HEK293T (cell line): ENCODE results near the gene PHAF1.

Experiments used
- CTCF ChIA-PET: fragments of 350-600 bp; formaldehyde crosslinking; extraction: SDS; loops from one replicate; lab custom pipeline; 2021; ENCODE audit warnings: antibody characterized with exemption, inconsistent platforms; lab: Yijun Ruan, JAX
- POLR2A ChIA-PET: fragments of 350-600 bp; formaldehyde crosslinking; extraction: SDS; loops from one replicate; lab custom pipeline; 2020; ENCODE audit warnings: antibody characterized with exemption, inconsistent platforms; lab: Yijun Ruan, JAX
- DNase-seq: peaks from one replicate; pipeline ENCODE4 v3.0.0; 2012; ENCODE audit warnings: mixed read lengths; ENCODE audit errors: extremely low spot score
- ARNT ChIP-seq: fragments of 450-650 bp; IDR thresholded peaks from 2 replicates; pipeline ENCODE4 v1.6.1; 2017; ENCODE audit warnings: mild to moderate bottlenecking
- BHLHE40 ChIP-seq: fragments of 450-650 bp; IDR thresholded peaks from 2 replicates; pipeline ENCODE4 v1.6.1; 2016; ENCODE audit warnings: mild to moderate bottlenecking, moderate library complexity, borderline replicate concordance
- CTBP1 ChIP-seq: fragments of 450-650 bp; IDR thresholded peaks from 2 replicates; pipeline ENCODE4 v1.6.1; 2016; ENCODE audit warnings: borderline replicate concordance
- ELF4 ChIP-seq: fragments of 450-650 bp; IDR thresholded peaks from 2 replicates; pipeline ENCODE4 v1.6.1; 2017; ENCODE audit warnings: antibody characterized with exemption
- FOXA1 ChIP-seq: fragments of 450-650 bp; IDR thresholded peaks from 2 replicates; pipeline ENCODE4 v1.6.1; 2016; ENCODE audit warnings: mild to moderate bottlenecking
- FOXK2 ChIP-seq: fragments of 450-650 bp; IDR thresholded peaks from 2 replicates; pipeline ENCODE4 v1.6.1; 2016; ENCODE audit warnings: mild to moderate bottlenecking
- FOXM1 ChIP-seq: fragments of 450-650 bp; IDR thresholded peaks from 2 replicates; pipeline ENCODE4 v1.6.1; 2017; ENCODE audit warnings: mild to moderate bottlenecking, borderline replicate concordance
- HDGF ChIP-seq: fragments of 450-650 bp; IDR thresholded peaks from 2 replicates; pipeline ENCODE4 v1.6.1; 2017; ENCODE audit warnings: antibody characterized with exemption, borderline replicate concordance
- L3MBTL2 ChIP-seq: fragments of 450-650 bp; conservative IDR thresholded peaks from 2 replicates; pipeline ENCODE4 v1.6.1; 2016; ENCODE audit warnings: mild to moderate bottlenecking
- LEF1 ChIP-seq: fragments of 450-650 bp; IDR thresholded peaks from 2 replicates; pipeline ENCODE4 v1.6.1; 2017; ENCODE audit warnings: mild to moderate bottlenecking, borderline replicate concordance
- NFRKB ChIP-seq: fragments of 450-650 bp; IDR thresholded peaks from 2 replicates; pipeline ENCODE4 v1.6.1; 2016; ENCODE audit warnings: mild to moderate bottlenecking, moderate library complexity
- PKNOX1 ChIP-seq: fragments of 450-650 bp; IDR thresholded peaks from 2 replicates; pipeline ENCODE4 v1.6.1; 2016
- SP1 ChIP-seq: fragments of 450-650 bp; IDR thresholded peaks from 2 replicates; pipeline ENCODE4 v1.6.1; 2017
- SUZ12 ChIP-seq: fragments of 450-650 bp; IDR thresholded peaks from 2 replicates; pipeline ENCODE4 v1.6.1; 2016; ENCODE audit warnings: mild to moderate bottlenecking
- TARDBP ChIP-seq: fragments of 450-650 bp; IDR thresholded peaks from 2 replicates; pipeline ENCODE4 v1.6.1; 2016
- ZNF384 ChIP-seq: fragments of 450-650 bp; IDR thresholded peaks from 2 replicates; pipeline ENCODE4 v1.6.1; 2016

The PHAF1 gene

GRCh38 chr16:67173808-67174705, 64.3 kb downstream of the PHAF1 start:
- DNase-seq: no peak
- ChIA-PET POLR2A (interaction anchor here (1.0 kb wide), 1 partner anchor 19 kb away, joined by 3 read pairs; no protein-coding TSS in a partner anchor), CTCF (interaction anchor here (1.3 kb wide), 1 partner anchor 156 kb away, joined by 4 read pairs; no protein-coding TSS in a partner anchor)
- TF ChIP-seq FOXK2 (no peak), ELF4 (no peak), FOXA1 (no peak), SP1 (no peak), LEF1 (no peak), ARNT (no peak), HDGF (no peak), SUZ12 (no peak), TARDBP (no peak), L3MBTL2 (no peak), PKNOX1 (no peak), BHLHE40 (no peak)

- TF ChIP-seq CTBP1 (no peak), HDGF (no peak), SUZ12 (no peak), FOXM1 (no peak), SP1 (no peak), FOXA1 (no peak), LEF1 (no peak), NFRKB (no peak), ELF4 (no peak), BHLHE40 (no peak), L3MBTL2 (no peak), ZNF384 (no peak), TARDBP (no peak), PKNOX1 (no peak), FOXK2 (no peak), ARNT (no peak)
- POLR2A ChIA-PET: interaction anchor here (0.9 to 1.0 kb wide), 3 partner anchors 16 to 23 kb away, joined by 3 read pairs; no protein-coding TSS in a partner anchor
- CTCF ChIA-PET: interaction anchor here (0.6 kb wide), 1 partner anchor 83 kb away, joined by 3 read pairs; no protein-coding TSS in a partner anchor
- DNase-seq: no peak
These were observed 65.0 kb downstream of the PHAF1 start for GRCh38 chr16:67174706-67175231.

- no peak for DNase-seq
- CTCF ChIA-PET: interaction anchor here (0.5 kb wide), 1 partner anchor 248 kb away, joined by 3 read pairs; no protein-coding TSS in a partner anchor
- POLR2A ChIA-PET: no interaction called here
- TF ChIP-seq HDGF: no peak
- no peak for TF ChIP-seq FOXA1
- TF ChIP-seq TARDBP: no peak
- no peak for TF ChIP-seq SUZ12
- TF ChIP-seq L3MBTL2: no peak
- no peak for TF ChIP-seq CTBP1
- TF ChIP-seq FOXM1: no peak
- TF ChIP-seq ZNF384: no peak
- TF ChIP-seq FOXK2: no peak
- TF ChIP-seq NFRKB: no peak
- no peak for TF ChIP-seq PKNOX1
- TF ChIP-seq ELF4: no peak
- no peak for TF ChIP-seq ARNT
- no peak for TF ChIP-seq LEF1
- TF ChIP-seq SP1: no peak
- no peak for TF ChIP-seq BHLHE40
These were observed 66.9 kb downstream of the PHAF1 start for GRCh38 chr16:67176662-67177061.

- POLR2A ChIA-PET: no interaction called here
- DNase-seq: peak; percentile 59
- CTCF ChIA-PET: no interaction called here
- TF ChIP-seq ZNF384 (no peak), PKNOX1 (no peak), CTBP1 (no peak), L3MBTL2 (no peak), TARDBP (no peak), BHLHE40 (no peak), NFRKB (no peak), ELF4 (no peak), FOXM1 (no peak), SP1 (no peak), ARNT (no peak)
These were observed 68.3 kb downstream of the PHAF1 start for GRCh38 chr16:67177743-67178699.
